GM12891 (cell line): ENCODE measurements around the gene KIF4B.

ENCODE experiments used
- POLR2A ChIP-seq: IDR thresholded peaks from 2 replicates; pipeline ENCODE4 v1.6.1; 2011; ENCODE audit warnings: low read depth, low read length, control low read depth
- POLR2AphosphoS5 ChIP-seq: IDR thresholded peaks from 2 replicates; pipeline ENCODE4 v1.6.1; 2011; ENCODE audit warnings: low read depth, low read length, control low read depth
- TAF1 ChIP-seq: IDR thresholded peaks from 2 replicates; pipeline ENCODE4 v1.6.1; 2011; ENCODE audit warnings: low read depth, low read length, control low read depth

- TF ChIP-seq POLR2A (no peak), POLR2AphosphoS5 (no peak), TAF1 (no peak)
Observed at GRCh38 chr5:155064580-155064979, 51.0 kb downstream of the KIF4B start.
